Hepatocyte (in vitro differentiated cells): ENCODE data around the gene LNX1. TPM values are rescaled to one million over a fixed set of nuclear protein-coding genes. Genes with fewer than 3 reads are reported as not detected.

Source experiments
- DNase-seq: peaks from one replicate; pipeline ENCODE4 v3.0.0-alpha.2; 2016; ENCODE audit warnings: low spot score
- H2AFZ ChIP-seq: fragments of 200-600 bp; sonication (generic); 2 replicates; pipeline ENCODE4 v1.6.0; 2016; ENCODE audit warnings: antibody characterized with exemption, mild to moderate bottlenecking
- H3K27ac ChIP-seq: fragments of 200-600 bp; sonication (generic); 2 replicates; pipeline ENCODE4 v1.5.1; 2016; ENCODE audit warnings: mild to moderate bottlenecking
- H3K27me3 ChIP-seq: fragments of 200-600 bp; sonication (generic); 2 replicates; pipeline ENCODE4 v1.6.1; 2016
- H3K36me3 ChIP-seq: fragments of 200-600 bp; sonication (generic); replicated peaks from 2 replicates; pipeline ENCODE4 v1.5.1; 2016; ENCODE audit warnings: low read depth; ENCODE audit not compliant: insufficient read depth
- H3K4me1 ChIP-seq: fragments of 200-600 bp; sonication (generic); 2 replicates; pipeline ENCODE4 v1.5.1; 2016; ENCODE audit warnings: mild to moderate bottlenecking, moderate library complexity; ENCODE audit not compliant: insufficient read depth
- H3K4me2 ChIP-seq: fragments of 200-600 bp; sonication (generic); 2 replicates; pipeline ENCODE4 v1.6.0; 2016
- H3K4me3 ChIP-seq: fragments of 200-600 bp; sonication (generic); 2 replicates; pipeline ENCODE4 v1.5.1; 2016; ENCODE audit warnings: mild to moderate bottlenecking
- H3K79me2 ChIP-seq: fragments of 200-600 bp; sonication (generic); 2 replicates; pipeline ENCODE4 v1.6.0; 2017; ENCODE audit warnings: mild to moderate bottlenecking
- H3K9me2 ChIP-seq: fragments of 200-600 bp; sonication (generic); replicated peaks from 2 replicates; pipeline ENCODE4 v1.6.0; 2017; ENCODE audit warnings: mild to moderate bottlenecking; ENCODE audit not compliant: insufficient read depth
- H3K9me3 ChIP-seq: fragments of 200-600 bp; sonication (generic); 2 replicates; pipeline ENCODE4 v1.5.1; 2016; ENCODE audit warnings: low read depth, mild to moderate bottlenecking
- H4K20me1 ChIP-seq: fragments of 200-600 bp; sonication (generic); 2 replicates; pipeline ENCODE4 v1.6.0; 2016; ENCODE audit warnings: mild to moderate bottlenecking; ENCODE audit not compliant: insufficient read depth, poor library complexity, severe bottlenecking
- EZH2 ChIP-seq: fragments of 200-600 bp; sonication (generic); IDR thresholded peaks from 2 replicates; pipeline ENCODE4 v1.6.1; 2016; ENCODE audit warnings: antibody characterized with exemption, mild to moderate bottlenecking, borderline replicate concordance
- EZH2phosphoT487 ChIP-seq: fragments of 200-600 bp; sonication (generic); IDR thresholded peaks from one replicate; pipeline ENCODE4 v1.6.1; 2018; ENCODE audit warnings: antibody characterized with exemption, mild to moderate bottlenecking, low read depth, moderate library complexity; ENCODE audit not compliant: unreplicated experiment, severe bottlenecking
- WGBS: methylation state at CpG from one replicate; pipeline ENCODE4 v1.1.6; 2016; ENCODE audit warnings: low lambda C conversion rate; ENCODE audit errors: missing lambda C conversion rate; 5-methylcytosine and 5-hydroxymethylcytosine counted together
- polyA plus RNA-seq: library from polyadenylated mRNA; unstranded; fragments of >200 nt; fragmentation: Nextera tagmentation; extraction: Ambion mirVana; gene quantifications from 2 replicates; pipeline ENCODE4 v1.2.1, GENCODE V29; 2016
- total RNA-seq: library from RNA; depleted of rRNA; stranded (reverse); fragments of >200 nt; gene quantifications from 2 replicates; pipeline ENCODE4 v1.2.3, GENCODE V29; 2014
- TF ChIP-seq, protein P1 (sequence below): fragments of 200-600 bp; sonication (generic); IDR thresholded peaks from 2 replicates; pipeline ENCODE4 v1.5.1; 2016; ENCODE audit warnings: antibody characterized with exemption, mild to moderate bottlenecking; ENCODE audit not compliant: poor library complexity

LNX1 gene
- total and polyA plus RNA-seq, 2 experiments from 2014 or later: 8.4 to 16.7 TPM

DNA sequence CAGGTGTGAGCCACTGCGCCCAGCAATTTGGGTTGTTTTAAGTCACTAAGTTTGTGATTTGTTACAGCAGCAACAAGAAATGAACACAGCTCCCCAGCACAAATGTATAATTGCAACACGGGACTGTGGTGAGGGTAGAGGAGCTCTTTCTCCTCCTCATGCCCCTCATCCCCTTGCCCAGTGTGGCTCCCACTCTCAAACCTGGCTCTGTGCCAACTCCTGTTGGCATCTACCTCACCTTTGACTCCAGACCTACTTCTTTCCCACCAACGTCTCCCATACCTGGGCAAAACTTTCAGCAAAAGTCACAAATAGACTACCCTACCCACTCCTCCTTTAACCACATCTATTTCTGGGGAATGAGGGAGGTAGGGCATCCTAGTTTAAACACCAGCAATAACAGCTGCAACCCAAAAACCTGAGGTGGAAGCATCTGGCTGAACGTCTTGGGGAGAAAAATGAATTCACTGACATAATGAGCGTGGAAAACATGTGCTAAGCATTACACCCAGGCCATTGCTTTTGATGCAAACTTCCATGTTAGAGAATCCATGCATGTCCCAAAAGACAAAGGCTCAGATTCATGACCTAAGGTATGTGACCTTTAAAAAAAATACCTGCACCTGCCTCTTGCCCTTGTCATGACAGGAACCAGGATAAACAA is 19.2 kb downstream of the LNX1 start:
- H3K4me3 ChIP-seq: no peak overlapping the region
- H3K4me2 ChIP-seq: no peak overlapping the region
- H3K79me2 ChIP-seq: peaks cover 15% of the 10 kb centered on the region
- no peaks in the 10 kb centered on the region for H3K36me3 ChIP-seq
- TF ChIP-seq, protein P1, sequence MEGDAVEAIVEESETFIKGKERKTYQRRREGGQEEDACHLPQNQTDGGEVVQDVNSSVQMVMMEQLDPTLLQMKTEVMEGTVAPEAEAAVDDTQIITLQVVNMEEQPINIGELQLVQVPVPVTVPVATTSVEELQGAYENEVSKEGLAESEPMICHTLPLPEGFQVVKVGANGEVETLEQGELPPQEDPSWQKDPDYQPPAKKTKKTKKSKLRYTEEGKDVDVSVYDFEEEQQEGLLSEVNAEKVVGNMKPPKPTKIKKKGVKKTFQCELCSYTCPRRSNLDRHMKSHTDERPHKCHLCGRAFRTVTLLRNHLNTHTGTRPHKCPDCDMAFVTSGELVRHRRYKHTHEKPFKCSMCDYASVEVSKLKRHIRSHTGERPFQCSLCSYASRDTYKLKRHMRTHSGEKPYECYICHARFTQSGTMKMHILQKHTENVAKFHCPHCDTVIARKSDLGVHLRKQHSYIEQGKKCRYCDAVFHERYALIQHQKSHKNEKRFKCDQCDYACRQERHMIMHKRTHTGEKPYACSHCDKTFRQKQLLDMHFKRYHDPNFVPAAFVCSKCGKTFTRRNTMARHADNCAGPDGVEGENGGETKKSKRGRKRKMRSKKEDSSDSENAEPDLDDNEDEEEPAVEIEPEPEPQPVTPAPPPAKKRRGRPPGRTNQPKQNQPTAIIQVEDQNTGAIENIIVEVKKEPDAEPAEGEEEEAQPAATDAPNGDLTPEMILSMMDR: no peak
- no peak for TF ChIP-seq EZH2phosphoT487
- TF ChIP-seq EZH2: no peak
- no peaks in the 10 kb centered on the region for H3K27me3 ChIP-seq
- H3K4me1 ChIP-seq: peaks cover 8% of the 10 kb centered on the region
- WGBS: 91% methylated on average over 5 of the region's 5 CpGs
- no peak for DNase-seq
- H3K9me3 ChIP-seq: no peaks in the 10 kb centered on the region
- H2AFZ ChIP-seq: no peak overlapping the region
- H3K9me2 ChIP-seq: no peaks in the 10 kb centered on the region
- H3K27ac ChIP-seq: no peak overlapping the region
- no peaks in the 10 kb centered on the region for H4K20me1 ChIP-seq

DNA sequence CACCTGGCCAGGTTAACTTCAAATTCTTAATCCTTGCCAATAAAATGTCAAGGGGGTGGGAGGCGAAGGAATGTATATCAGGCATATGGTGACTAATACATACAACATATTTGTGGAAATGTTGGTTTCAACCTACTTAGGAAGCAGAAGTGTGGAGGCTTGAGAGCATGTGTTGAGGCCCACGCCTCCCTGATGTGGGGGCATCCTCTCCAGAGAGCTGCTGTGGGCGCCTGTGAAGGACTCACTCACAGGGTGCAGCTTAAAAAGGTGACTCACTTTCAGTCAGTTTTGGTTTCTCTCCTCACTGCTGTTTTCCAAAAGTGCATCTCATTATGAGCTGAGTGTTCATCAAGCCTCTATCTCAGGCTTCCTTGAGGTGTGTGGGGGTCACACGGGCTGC is 27.5 kb downstream of the LNX1 start:
- H4K20me1 ChIP-seq: no peaks in the 10 kb centered on the region
- no peaks in the 10 kb centered on the region for H3K36me3 ChIP-seq
- no peak overlapping the region for H3K27ac ChIP-seq
- DNase-seq: no peak
- H3K4me3 ChIP-seq: no peak overlapping the region
- no peaks in the 10 kb centered on the region for H3K4me1 ChIP-seq
- H2AFZ ChIP-seq: no peak overlapping the region
- TF ChIP-seq EZH2phosphoT487 (no peak), EZH2 (no peak)
- TF ChIP-seq, protein P1: no peak
- no peaks in the 10 kb centered on the region for H3K27me3 ChIP-seq
- peaks cover 3% of the 10 kb centered on the region for H3K79me2 ChIP-seq
- WGBS: 90% methylated on average over 4 of the region's 4 CpGs
- H3K4me2 ChIP-seq: no peak overlapping the region
- no peaks in the 10 kb centered on the region for H3K9me3 ChIP-seq
- no peaks in the 10 kb centered on the region for H3K9me2 ChIP-seq

DNA sequence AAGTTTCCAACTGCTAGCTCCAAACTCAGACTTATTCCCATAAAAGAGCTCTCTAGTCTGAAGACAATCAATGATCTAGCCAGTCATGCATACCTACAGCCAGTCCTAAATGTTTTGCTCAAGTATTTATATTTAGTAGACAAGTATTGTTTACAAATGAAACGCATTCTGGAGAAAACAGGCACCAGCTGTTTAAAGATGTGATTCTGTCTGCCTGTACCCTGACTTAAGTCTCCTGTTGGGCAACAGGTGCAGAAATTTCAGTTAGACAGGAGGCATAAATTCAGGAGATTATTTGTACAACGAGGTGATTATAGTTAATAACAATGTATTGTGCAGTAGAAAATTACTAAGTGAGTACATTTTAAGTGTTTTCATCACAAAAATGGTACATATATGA is 28.9 kb downstream of the LNX1 start:
- peaks cover 3% of the 10 kb centered on the region for H3K79me2 ChIP-seq
- TF ChIP-seq EZH2: no peak
- TF ChIP-seq EZH2phosphoT487: no peak
- TF ChIP-seq, protein P1: no peak
- H3K27ac ChIP-seq: no peak overlapping the region
- no peaks in the 10 kb centered on the region for H3K36me3 ChIP-seq
- no peaks in the 10 kb centered on the region for H3K4me1 ChIP-seq
- H2AFZ ChIP-seq: no peak overlapping the region
- H3K4me2 ChIP-seq: no peak overlapping the region
- H3K9me2 ChIP-seq: no peaks in the 10 kb centered on the region
- no peak overlapping the region for H3K4me3 ChIP-seq
- no peaks in the 10 kb centered on the region for H3K27me3 ChIP-seq
- no peaks in the 10 kb centered on the region for H3K9me3 ChIP-seq
- 76% methylated on average over 2 of the region's 2 CpGs for WGBS
- H4K20me1 ChIP-seq: no peaks in the 10 kb centered on the region
- DNase-seq: no peak
